Measurements from ENCODE around the gene PLCD4. TPM values are rescaled to one million over a fixed set of nuclear protein-coding genes. Genes with fewer than 3 reads are reported as not detected.

PLCD4 gene
- total RNA-seq, 1 donor from 2014 or later, result 2.8 TPM

- no peak for DNase-seq
Observed at GRCh38 chr2:218671097-218671653, 63.5 kb downstream of the PLCD4 start.

DNA sequence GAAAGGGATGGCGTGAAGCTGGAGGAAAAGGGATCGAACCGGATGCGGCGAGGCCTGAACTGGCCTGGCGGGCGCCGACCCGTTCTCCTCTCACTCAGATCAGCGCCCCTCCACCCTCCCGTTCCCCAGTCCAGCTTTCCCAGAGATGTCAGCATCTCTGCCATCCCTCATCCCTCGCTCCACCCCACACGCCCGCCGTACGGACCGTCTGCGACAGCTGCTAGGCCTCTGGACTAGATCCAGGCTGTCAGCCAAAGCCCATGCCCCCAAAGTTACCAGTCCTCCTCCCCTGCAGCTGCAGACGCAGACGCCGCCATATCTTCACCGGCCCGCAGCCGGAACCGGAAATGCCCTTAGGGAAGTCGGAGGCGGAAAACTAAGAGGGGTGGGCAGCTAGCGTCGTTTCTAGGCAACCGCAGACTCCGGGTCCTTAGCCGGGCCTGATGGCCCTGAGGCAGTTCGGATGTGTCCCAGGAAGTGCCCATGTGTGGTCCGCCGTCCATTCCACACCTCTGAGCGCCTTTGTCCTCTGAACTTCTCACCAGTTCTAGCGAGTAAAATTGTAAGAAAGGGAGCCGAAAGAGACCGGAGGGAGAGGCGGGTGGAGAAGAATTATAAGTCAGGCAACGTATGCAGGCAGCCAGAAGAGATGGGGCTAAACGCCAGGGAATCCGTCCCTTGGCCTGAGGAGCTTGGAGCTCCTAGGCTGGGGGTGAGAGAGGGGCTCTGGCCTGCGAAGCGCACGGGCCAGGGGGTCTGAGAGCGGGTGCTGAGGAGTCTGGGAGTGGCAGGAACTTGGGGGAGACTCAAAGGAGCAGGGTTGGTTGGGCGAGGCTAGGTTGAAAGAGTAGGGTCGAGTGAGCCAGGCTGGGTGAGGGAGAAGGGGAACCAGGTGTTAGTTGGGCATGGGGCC is 64.2 kb downstream of the PLCD4 start, which contains the start of the genes RNF25 and STK36:
Gene RNF25 (minus strand): TSS at position 349 of the 913 bp plus-strand sequence. CDS start 32 bp downstream, at position 317.
Gene STK36 (plus strand): TSS at position 433 of the 913 bp plus-strand sequence. CDS start 744 bp downstream, outside the sequence.
- DNase-seq, result peak; percentile 84

GRCh38 chr2:218679119-218679518 is 71.4 kb downstream of the PLCD4 start:
- DNase-seq, result no peak

DNA sequence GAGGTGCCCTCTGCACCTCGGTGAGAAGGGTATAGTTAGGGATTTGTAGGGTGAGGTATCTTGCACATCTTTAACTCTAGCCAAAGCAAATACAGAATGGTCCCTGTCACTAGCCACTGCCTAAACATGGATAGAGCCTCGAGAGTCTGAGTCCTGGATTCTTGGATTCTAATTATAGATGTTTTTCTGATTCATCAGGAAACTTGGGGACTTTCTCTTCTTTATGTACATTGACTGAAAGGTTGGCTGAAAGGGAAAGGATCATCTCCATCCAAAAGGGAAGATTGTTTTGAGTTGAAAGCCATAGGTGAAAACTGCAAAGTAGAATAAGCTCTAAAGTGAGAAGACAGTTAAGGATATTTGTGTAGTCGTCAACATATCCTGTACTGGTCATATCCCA is 72.4 kb downstream of the PLCD4 start:
- no peak for DNase-seq

Small RNAs within 50 kb of the gene (small RNA-seq; reads per million reads assigned to genes)
- gene RNU6-136P (ENCODE audit: low replicate concordance), result not detected

Other genes with a start within 250 kb of the PLCD4 start
- gene SLC11A1, start 225.6 kb upstream of the PLCD4 start, total RNA-seq, result 7.9 TPM
- 43.7 TPM for gene CTDSP1, start 208.0 kb upstream of the PLCD4 start, total RNA-seq
- 0.10 TPM for gene VIL1, start 188.8 kb upstream of the PLCD4 start, total RNA-seq
- gene USP37, start 39.5 kb upstream of the PLCD4 start, total RNA-seq, result 19.9 TPM
- 32.5 TPM for gene CNOT9, start 39.1 kb upstream of the PLCD4 start, total RNA-seq
- gene ZNF142, start 51.7 kb downstream of the PLCD4 start, total RNA-seq, result 8.7 TPM
- gene BCS1L, start 51.8 kb downstream of the PLCD4 start, total RNA-seq, result 19.5 TPM
- gene RNF25, start 64.1 kb downstream of the PLCD4 start, total RNA-seq, result 10.7 TPM
- gene STK36, start 64.2 kb downstream of the PLCD4 start, total RNA-seq, result 20.0 TPM
- 20.6 TPM for gene TTLL4, start 102.9 kb downstream of the PLCD4 start, total RNA-seq
- 10.8 TPM for gene CYP27A1, start 174.2 kb downstream of the PLCD4 start, total RNA-seq
- 2.5 TPM for gene PRKAG3, start 223.9 kb downstream of the PLCD4 start, total RNA-seq

Measured in skin of body (tissue), 3 donors.